SK-N-MC (cell line): Measurements from ENCODE around the gene GPS1.

ENCODE experiments used
- EZH2 ChIP-seq: fragments of 200-600 bp; sonication (generic); IDR thresholded peaks from one replicate; pipeline ENCODE4 v1.6.1; 2017; ENCODE audit warnings: antibody characterized with exemption
- POLR2AphosphoS5 ChIP-seq: IDR thresholded peaks from 2 replicates; pipeline ENCODE4 v1.6.1; 2012; ENCODE audit warnings: mild to moderate bottlenecking, low read depth, low read length, borderline replicate concordance

- no peak for TF ChIP-seq EZH2
- TF ChIP-seq POLR2AphosphoS5 = no peak
These were observed 55.1 kb downstream of the GPS1 start for GRCh38 chr17:82106688-82107305.
